ENCODE measurements around the gene SHISA5. TPM values are rescaled to one million over a fixed set of nuclear protein-coding genes. Genes with fewer than 3 reads are reported as not detected.

Gene SHISA5
- total RNA-seq, 2 donors from 2014 or later: 192 to 193 TPM

GRCh38 chr3:48426401-48426909 lies 77.5 kb downstream of the SHISA5 start:
- no peaks in the 10 kb centered on the region for H3K27me3 Mint-ChIP-seq (ENCODE audit: insufficient read depth)
- peaks cover 39% of the 10 kb centered on the region for H3K4me1 Mint-ChIP-seq
- H3K4me3 Mint-ChIP-seq: no peak overlapping the region
- DNase-seq: no peak
- Histone ChIP-seq H3K9ac (ENCODE audit: extremely low read depth, low read length, poor library complexity, severe bottlenecking) (no peak overlapping the region), H3K4me3 (ENCODE audit: low read length) (no peak overlapping the region), H3K27me3 (ENCODE audit: control insufficient read depth, insufficient read depth, low read length, poor library complexity, severe bottlenecking) (no peaks in the 10 kb centered on the region), H3K27ac (ENCODE audit: low read depth, low read length) (no peak overlapping the region), H3K9me3 (ENCODE audit: control insufficient read depth, low read length) (no peaks in the 10 kb centered on the region), H3K4me1 (ENCODE audit: control insufficient read depth, insufficient read depth, low read length) (peaks cover 14% of the 10 kb centered on the region), H3K36me3 (ENCODE audit: control insufficient read depth, insufficient read depth, low read length) (peaks cover 6% of the 10 kb centered on the region)
- H3K27ac Mint-ChIP-seq: no peak overlapping the region
- no peaks in the 10 kb centered on the region for H3K9me3 Mint-ChIP-seq
- TF ChIP-seq, protein P1, sequence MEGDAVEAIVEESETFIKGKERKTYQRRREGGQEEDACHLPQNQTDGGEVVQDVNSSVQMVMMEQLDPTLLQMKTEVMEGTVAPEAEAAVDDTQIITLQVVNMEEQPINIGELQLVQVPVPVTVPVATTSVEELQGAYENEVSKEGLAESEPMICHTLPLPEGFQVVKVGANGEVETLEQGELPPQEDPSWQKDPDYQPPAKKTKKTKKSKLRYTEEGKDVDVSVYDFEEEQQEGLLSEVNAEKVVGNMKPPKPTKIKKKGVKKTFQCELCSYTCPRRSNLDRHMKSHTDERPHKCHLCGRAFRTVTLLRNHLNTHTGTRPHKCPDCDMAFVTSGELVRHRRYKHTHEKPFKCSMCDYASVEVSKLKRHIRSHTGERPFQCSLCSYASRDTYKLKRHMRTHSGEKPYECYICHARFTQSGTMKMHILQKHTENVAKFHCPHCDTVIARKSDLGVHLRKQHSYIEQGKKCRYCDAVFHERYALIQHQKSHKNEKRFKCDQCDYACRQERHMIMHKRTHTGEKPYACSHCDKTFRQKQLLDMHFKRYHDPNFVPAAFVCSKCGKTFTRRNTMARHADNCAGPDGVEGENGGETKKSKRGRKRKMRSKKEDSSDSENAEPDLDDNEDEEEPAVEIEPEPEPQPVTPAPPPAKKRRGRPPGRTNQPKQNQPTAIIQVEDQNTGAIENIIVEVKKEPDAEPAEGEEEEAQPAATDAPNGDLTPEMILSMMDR (conservative IDR thresholded peaks at IDR 0.05): no peak
- peaks cover 16% of the 10 kb centered on the region for H3K36me3 Mint-ChIP-seq (ENCODE audit: low read depth)
- 91 to 97% methylated on average over 11 of the region's 11 CpGs for WGBS, 2 experiments (ENCODE audit: insufficient coverage in 1 of 2, insufficient read length in 1 of 2)

- H3K36me3 ChIP-seq (ENCODE audit: control insufficient read depth, insufficient read depth, low read length): peaks cover 8% of the 10 kb centered on the region
- Mint-ChIP-seq H3K4me1 (peaks cover 32% of the 10 kb centered on the region), H3K27ac (peak overlapping the region; percentile 73), H3K36me3 (ENCODE audit: low read depth) (peaks cover 16% of the 10 kb centered on the region), H3K27me3 (ENCODE audit: insufficient read depth) (no peaks in the 10 kb centered on the region), H3K4me3 (no peak overlapping the region), H3K9me3 (no peaks in the 10 kb centered on the region)
- DNase-seq: no peak
- H3K27me3 ChIP-seq (ENCODE audit: control insufficient read depth, insufficient read depth, low read length, poor library complexity, severe bottlenecking): no peaks in the 10 kb centered on the region
- 80 to 84% methylated on average over 8 to 13 of the region's 13 CpGs for WGBS, 2 experiments (ENCODE audit: insufficient coverage in 1 of 2, insufficient read length in 1 of 2)
- H3K4me3 ChIP-seq (ENCODE audit: low read length): no peak overlapping the region
- peaks cover 12% of the 10 kb centered on the region for H3K4me1 ChIP-seq (ENCODE audit: control insufficient read depth, insufficient read depth, low read length)
- H3K9ac ChIP-seq (ENCODE audit: extremely low read depth, low read length, poor library complexity, severe bottlenecking): no peak overlapping the region
- H3K9me3 ChIP-seq (ENCODE audit: control insufficient read depth, low read length): no peaks in the 10 kb centered on the region
- H3K27ac ChIP-seq (ENCODE audit: low read depth, low read length): peak overlapping the region; percentile 21
- TF ChIP-seq, protein P1 (conservative IDR thresholded peaks at IDR 0.05): no peak
These were observed 78.6 kb downstream of the SHISA5 start for GRCh38 chr3:48425281-48425812.

DNA sequence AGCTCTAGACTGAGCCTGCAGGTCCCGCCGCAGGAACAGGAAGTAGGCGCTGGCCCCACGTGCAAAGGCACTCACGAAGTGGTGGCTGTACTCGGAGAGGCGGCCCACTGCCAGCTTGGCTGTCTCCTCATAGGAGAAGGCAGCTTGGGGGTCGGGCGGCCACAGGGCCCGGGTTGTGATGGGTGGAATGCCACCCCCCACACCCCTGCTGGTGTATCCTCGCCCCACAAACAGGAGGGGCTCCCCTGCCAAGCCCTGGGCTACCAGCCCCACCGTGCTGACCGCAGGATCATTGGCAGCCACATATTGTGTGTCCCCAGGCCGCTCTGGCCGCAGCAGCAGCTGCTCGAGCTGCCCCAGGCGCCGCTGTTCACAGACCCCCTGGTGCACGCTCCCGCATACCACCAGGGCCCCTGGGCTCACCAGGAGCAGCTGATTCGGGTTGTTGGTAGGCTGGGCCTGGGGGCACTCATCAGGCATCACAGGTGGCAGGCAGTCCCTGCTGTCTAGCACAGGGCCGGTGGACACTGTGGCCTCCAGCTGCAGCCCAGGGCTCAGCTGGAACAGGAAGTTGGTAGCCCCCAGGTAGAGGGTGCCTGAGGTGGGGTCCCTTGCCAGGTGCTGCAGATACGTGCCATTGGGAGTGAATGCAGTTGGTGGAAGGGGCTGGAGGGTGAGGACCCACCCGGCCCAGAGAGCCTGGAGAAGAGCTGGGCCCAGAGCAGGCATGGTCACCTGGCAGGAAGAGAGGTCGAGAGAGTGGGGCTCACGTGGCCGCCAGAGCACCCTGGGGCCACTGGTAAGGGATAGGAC lies 79.9 kb downstream of the SHISA5 start:
- TF ChIP-seq, protein P1 (conservative IDR thresholded peaks at IDR 0.05): no peak
- Histone ChIP-seq H3K4me3 (ENCODE audit: low read length) (no peak overlapping the region), H3K9me3 (ENCODE audit: control insufficient read depth, low read length) (no peaks in the 10 kb centered on the region), H3K4me1 (ENCODE audit: control insufficient read depth, insufficient read depth, low read length) (peaks cover 9% of the 10 kb centered on the region), H3K27me3 (ENCODE audit: control insufficient read depth, insufficient read depth, low read length, poor library complexity, severe bottlenecking) (no peaks in the 10 kb centered on the region), H3K9ac (ENCODE audit: extremely low read depth, low read length, poor library complexity, severe bottlenecking) (no peak overlapping the region), H3K27ac (ENCODE audit: low read depth, low read length) (no peak overlapping the region), H3K36me3 (ENCODE audit: control insufficient read depth, insufficient read depth, low read length) (peaks cover 8% of the 10 kb centered on the region)
- Mint-ChIP-seq H3K27me3 (ENCODE audit: insufficient read depth) (no peaks in the 10 kb centered on the region), H3K27ac (peak overlapping the region; percentile 73), H3K9me3 (no peaks in the 10 kb centered on the region), H3K4me3 (no peak overlapping the region), H3K36me3 (ENCODE audit: low read depth) (peaks cover 22% of the 10 kb centered on the region), H3K4me1 (peaks cover 31% of the 10 kb centered on the region)
- 92 to 95% methylated on average over 11 to 27 of the region's 27 CpGs for WGBS, 2 experiments (ENCODE audit: insufficient coverage in 1 of 2, insufficient read length in 1 of 2)
- no peak for DNase-seq

All from endodermal cell (in vitro differentiated cells).